Activated naive CD4-positive, alpha-beta T cell treated with Interleukin-2 at 50 U/mL for 16 hours (primary cell): ENCODE results near the gene COL26A1.
A peak's percentile ranks its signal among the peaks of the same experiment; 100 is the strongest.
"Not testable (repeated sequence)": the region's sequence is repeated elsewhere in the genome, so short reads cannot be mapped to it uniquely, and the experiment has no call there.

Experiments
- DNase-seq: peaks from one replicate; pipeline ENCODE4 v3.0.0-alpha.2; 2020

The COL26A1 gene

GRCh38 chr7:101505510-101505909, 142.8 kb downstream of the COL26A1 start:
- DNase-seq = not testable (repeated sequence)

DNA sequence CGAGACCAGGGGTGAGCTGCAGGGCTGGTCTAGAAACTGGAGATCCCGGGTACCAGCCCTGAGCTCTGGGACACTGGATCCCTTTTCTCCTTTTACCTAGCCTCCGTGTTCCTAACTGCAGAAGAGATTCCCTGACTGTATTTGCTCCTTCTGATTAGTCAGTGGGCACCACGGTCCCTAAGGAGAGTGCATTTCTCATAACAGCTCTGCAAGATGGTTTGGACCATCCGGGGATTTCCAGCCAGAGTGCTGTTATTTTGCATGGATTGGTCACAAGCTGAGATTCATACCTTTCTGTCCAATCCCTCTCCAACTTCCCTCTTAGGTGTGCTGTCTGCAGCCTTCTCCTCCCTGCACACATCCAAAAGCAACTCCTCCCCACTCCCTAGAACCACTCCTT, 143.9 kb downstream of the COL26A1 start:
- no peak for DNase-seq

- DNase-seq = no peak
Observed at GRCh38 chr7:101507327-101507726, 144.7 kb downstream of the COL26A1 start.

DNA sequence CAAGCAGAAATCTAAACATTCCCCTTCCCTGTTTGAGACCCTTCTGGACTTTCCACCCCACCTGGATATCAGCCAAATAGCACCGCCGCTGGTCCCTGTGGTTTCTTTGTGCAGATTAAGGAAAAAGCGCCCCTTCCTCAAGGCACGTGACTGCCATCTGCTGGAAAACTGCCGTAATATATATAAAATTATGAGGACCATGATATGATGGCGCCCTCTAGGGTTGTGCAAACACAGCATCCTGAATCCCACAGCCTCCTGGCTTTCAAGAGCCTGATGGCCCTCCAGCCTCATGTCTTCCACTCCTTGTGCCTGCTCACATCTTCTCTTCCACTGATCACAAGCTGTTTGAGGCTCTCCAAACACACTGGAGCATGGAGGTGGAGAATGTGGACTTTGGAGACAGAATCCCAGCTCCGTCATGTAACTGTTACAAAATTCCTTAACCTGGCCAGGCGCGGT, 145.1 kb downstream of the COL26A1 start:
- peak; percentile 4 for DNase-seq

- no peak for DNase-seq
Observed at GRCh38 chr7:101510297-101510696, 147.6 kb downstream of the COL26A1 start.

DNA sequence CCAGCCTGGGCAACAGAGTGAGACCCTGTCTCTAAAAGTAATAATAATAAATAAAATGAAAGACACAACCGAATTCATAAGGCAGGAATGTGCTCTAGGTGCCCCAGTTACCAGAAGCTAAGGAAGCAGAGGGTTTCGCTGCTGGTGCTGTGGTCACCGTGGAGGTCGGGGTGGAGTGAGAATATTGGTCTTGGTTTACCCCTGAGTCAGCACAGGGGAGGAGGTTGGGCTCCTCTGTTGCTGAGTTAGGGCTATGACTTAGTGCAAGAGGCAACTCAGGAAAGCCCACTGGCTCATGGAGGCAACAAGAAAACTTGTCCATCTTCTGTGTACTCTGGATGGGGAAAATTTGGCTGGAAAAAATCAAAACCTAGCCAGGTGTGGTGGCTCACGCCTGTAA, 149.3 kb downstream of the COL26A1 start:
- no peak for DNase-seq

DNA sequence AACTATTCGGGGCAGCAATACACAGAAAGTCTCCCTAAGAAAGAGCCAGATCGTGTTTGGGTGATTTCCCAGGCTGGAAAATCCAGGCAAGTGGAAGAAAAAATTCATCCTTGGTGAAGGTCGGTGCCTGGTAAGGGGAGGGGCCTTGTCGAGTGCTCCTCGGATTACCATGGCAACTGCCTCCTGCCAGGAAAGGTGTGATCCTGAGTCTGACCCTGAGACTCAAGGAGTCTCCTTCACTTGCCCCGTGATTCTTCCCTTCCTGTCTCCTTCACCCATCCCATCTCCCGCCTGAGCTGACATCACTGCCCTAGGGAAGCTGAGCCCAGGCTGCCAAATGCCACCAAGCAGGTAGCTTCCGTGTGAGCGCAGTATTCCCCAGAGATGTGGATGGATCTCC, 154.2 kb downstream of the COL26A1 start:
- DNase-seq = no peak

- no peak for DNase-seq
Observed at GRCh38 chr7:101517304-101517703, 154.6 kb downstream of the COL26A1 start.

- no peak for DNase-seq
Observed at GRCh38 chr7:101518336-101518735, 155.7 kb downstream of the COL26A1 start.

DNA sequence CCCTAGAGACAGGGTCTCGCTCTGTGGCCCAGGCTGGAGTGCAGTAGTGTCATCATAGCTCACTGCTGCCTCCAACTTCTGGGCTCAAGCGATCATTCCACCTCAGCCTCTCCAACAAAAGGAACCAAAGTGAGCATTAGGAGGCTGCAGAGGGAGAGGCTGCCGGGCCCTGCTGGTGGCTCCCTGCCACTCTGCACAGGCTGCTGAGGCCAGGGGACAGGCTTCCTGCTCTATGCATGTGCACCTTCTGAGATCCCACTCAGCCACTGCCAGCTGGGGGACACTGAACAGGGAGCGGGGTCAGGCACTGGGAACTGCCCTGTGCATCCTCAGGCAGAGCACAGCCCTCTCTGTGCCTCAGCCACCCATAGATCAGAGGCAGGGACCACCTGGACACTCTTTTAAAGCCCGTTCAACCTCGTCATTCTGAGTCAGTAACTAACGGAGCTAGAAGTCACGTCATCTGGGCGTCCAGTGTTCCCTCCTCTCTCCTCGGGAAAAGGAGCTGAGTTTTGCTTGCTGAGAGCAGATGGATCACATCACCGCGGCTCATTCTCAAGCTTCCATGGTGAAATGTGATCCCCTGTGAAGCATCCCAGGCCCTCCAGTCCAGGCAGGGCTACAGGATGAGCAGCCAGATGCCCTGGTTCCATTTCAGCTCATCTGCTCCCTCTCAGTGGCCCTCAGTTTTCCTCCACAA, 156.8 kb downstream of the COL26A1 start:
- DNase-seq = no peak

DNA sequence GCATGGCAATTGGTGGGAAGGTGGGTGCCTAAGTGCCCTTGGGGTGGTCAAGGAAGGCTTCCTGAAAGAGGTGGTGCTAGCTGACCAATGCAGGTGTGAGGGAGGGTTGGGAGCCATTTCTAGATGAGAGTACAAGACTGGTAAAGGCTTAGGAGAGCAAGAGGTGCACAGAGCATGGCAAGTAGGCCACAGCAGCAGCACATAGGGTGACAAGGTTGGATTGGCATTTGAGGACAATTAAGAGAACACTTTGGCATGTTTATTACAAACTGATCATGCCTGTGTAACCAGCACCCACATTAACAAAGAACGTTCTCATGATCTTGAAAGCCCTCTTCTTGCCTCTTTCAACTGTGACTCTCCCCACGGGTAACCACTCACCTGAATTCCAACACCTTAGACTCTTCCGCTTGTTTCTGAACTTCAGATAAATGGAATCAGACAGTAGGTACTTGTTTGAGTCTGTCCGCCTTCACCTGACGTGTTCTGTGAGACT, 158.8 kb downstream of the COL26A1 start:
- DNase-seq = no peak

DNA sequence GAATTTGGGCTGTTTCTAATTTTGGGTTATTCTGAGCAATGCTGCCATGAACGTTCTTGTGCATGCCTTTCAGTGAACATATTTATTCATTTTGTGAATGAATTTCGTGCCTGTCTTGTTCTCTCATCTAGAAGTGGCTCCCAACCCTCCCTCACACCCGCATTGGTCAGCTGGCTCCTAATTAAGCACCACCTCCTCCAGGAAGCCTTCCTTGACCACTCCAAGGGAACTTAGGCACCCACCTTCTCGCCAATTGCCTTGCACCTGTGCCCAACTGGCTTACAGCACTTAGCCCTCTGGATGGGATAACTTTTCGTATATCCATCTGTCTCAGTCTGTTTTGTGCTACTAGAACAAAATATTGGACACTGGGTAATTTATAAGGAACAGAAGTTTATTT, 159.3 kb downstream of the COL26A1 start:
- DNase-seq = no peak

GRCh38 chr7:101527844-101528667, 165.4 kb downstream of the COL26A1 start:
- DNase-seq = no peak

DNA sequence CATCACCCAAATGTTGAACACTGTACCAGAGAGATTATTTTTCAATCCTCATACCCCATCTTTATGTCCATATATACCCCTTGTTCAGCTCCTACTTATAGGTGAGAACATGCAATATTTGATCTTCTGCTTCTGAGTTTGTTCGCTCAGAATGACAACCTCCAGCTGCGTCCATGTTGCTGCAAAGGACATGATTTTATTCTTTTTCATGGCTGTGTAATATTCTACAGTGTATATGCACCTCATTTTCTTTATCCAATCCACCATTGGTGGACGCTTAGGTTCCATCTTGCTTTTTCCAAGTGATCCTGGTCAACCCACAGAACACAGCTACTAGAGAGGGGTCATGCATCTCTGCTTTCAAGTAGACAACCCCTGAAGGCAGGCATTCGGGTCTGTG, 166.9 kb downstream of the COL26A1 start:
- no peak for DNase-seq

GRCh38 chr7:101531726-101532357, 169.2 kb downstream of the COL26A1 start:
- no peak for DNase-seq

GRCh38 chr7:101532400-101533102, 169.9 kb downstream of the COL26A1 start:
- DNase-seq = no peak

DNA sequence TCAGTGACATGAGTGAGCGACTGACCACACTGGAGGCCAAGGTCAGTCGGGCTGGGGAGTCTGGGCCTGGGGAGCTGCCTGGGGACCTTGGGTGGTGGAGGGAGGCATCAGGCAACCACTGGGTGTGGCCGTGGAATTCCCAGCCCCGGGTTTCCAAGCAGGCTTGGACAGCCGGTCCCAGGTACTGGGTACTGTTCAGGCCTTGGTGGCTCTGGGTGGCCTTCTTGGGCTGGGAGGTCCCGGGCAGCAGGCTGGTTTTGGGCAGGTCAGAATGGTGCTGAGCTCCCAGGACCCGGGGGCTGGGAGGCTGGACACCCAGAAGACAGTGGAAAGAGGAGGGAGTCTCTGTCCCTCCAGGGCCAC, 170.4 kb downstream of the COL26A1 start:
- DNase-seq = no peak

DNA sequence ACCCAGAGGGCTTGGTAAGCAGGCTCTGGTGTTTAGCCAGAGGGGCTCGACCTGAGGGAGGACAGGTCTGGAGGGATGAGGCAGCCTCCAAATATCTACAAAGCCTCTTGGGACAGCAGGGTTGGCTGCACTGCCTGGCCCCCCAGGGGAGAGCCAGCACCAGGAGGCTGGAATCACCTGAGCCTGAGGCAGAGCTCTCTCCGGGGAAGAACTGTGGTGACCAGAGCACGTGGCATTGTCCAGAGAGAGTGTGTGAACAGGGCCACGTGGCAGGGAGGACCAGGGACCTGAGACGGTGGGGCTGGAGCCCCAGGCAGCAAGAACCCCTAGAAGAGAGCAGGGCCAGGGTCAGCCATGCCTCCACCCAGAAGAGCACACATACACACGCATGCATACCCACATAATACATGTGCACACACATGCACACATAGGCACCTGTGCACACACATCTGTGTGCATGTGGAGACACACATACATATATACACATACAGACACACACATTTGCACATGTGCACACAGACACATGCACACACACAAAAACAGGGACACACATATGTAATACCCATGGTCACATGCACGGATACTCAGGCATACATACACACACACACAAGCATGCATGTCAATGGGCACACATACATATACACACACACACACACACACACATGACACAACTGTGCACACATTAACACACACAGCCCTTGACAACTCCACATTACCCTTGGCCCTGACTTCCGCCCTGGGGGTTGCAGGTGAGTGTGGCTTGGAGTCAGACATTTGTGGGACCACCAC, 171.5 kb downstream of the COL26A1 start:
- no peak for DNase-seq

GRCh38 chr7:101534873-101535272, 172.2 kb downstream of the COL26A1 start:
- no peak for DNase-seq

GRCh38 chr7:101535351-101535751, 172.7 kb downstream of the COL26A1 start:
- no peak for DNase-seq

GRCh38 chr7:101536232-101536631, 173.6 kb downstream of the COL26A1 start:
- no peak for DNase-seq

DNA sequence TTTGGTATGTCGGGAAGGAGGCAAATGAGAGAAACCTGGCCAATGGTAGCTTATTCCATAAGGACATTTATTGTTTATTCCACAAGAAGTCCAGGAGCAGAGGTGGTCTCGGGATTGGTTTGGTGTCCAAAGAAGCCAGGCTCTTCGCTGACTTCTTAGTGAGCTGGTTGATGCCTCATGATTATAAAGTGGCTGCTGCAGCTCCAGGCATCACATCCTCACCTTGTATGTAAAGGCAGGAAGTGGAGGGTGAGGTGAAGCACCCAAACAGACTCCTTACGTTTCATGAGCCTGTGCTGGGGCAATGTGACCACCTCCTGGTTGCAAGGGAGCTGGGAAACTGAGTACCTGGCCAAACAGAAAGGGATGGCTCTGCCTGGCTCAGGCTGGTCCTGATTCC, 174.0 kb downstream of the COL26A1 start:
- DNase-seq = no peak
